D341Med (cell line): ENCODE results near the gene HSF2BP.
"Not testable (repeated sequence)": the region's sequence is repeated elsewhere in the genome, so short reads cannot be mapped to it uniquely, and the experiment has no call there.

Experiments used
- DNase-seq: peaks from one replicate; pipeline ENCODE4 v3.0.0; 2012; ENCODE audit warnings: low spot score

Gene HSF2BP

DNA sequence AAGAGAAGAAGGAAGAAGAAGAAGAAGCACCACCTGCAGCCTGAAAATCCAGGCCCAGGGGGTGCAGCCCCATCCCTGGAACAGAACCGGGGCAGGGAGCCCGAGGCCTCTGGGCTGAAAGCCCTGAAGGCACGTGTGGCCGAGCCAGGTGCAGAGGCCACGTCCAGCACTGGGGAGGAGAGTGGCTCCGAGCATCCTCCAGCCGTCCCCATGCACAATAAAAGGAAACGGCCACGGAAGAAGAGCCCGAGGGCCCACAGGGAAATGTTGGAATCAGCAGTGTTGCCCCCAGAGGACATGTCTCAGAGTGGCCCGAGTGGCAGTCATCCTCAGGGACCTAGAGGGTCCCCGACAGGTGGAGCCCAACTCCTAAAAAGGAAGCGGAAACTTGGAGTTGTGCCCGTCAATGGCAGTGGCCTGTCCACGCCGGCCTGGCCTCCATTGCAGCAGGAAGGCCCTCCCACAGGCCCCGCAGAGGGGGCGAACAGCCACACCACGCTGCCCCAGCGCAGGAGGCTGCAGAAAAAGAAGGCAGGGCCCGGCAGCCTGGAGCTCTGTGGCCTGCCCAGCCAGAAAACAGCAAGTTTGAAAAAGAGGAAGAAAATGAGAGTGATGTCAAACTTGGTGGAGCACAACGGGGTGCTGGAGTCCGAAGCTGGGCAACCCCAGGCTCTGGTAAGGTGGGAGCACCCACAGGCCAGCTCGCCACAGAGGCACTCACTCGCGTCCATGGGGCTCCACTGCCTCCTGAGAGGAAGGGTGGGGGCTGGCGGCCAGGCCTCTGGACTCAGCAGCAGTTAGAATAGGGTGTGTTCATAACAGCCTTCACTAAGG lies 28.5 kb upstream of the HSF2BP start:
- no peak for DNase-seq

DNA sequence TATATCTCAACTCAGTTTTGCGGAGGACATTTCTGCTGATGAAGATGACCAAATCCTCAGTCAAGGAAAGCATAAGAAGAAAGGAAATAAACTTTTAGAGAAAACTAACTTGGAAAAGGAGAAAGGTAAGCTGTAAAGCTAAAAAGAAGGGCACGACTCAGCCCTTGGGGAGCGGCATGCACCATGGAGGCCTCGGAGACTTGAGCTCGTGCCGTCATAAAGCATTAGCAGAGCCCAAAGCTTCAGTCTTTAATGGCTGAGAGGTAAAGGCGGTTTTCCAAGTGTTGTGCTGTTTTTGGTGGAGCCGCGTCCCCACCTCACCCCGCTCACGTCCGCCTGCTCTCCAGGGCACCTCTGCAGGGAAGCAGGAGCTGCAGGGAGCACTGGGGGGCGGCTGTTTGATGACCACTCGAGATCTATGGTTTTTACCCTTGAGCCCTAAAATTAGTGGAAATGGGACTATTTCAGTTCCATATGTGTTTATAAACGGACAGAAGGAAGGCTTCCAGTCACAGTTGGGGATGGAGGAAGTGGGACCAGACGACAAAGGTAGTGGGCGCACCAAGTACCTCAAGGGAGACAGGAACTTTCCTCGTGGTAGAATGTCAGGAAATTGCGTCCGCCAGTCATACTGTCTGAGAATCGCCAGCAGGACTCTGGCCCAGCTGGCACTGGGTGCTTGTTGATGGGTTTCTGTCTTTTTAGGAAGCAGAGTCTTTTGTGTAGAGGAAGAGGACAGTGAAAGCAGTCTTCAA lies 27.7 kb upstream of the HSF2BP start:
- DNase-seq = no peak

DNA sequence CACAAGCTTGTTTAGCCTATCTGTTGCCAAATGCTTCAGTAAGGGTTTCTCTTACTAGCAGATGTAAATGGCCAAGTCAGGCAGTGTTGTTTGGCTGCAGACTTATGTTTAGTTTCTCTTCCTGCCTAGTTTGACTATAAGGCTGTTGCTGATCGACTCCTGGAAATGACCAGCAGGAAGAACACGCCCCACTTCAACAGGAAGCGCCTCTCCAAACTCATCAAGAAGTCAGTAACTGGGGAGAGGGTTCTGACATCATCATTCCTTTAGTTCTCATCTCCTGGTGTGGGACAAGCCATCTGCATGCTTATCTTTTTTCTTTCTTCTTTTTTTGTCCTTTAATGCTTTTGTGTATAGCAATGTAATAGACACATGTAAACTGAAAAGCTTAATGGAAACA lies 25.1 kb upstream of the HSF2BP start:
- no peak for DNase-seq

DNA sequence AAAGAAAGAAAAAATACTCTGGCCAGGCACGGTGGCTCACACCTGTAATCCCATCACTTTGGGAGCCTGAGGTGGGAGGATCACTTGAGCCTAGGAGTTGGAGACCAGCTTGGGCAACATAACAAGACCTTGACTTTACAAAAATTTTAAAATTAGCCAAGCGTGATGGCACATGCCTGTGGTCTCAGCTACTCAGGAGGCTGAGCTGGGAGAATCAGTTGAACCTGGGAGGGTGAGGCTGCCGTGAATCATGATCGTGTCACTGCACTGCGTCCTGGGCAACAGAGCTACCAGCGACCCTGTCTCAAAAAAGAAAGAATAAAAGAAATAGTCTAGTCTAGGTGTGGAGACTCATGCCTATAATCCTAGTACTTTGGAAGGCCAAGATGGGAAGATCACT lies 22.4 kb upstream of the HSF2BP start:
- no peak for DNase-seq

DNA sequence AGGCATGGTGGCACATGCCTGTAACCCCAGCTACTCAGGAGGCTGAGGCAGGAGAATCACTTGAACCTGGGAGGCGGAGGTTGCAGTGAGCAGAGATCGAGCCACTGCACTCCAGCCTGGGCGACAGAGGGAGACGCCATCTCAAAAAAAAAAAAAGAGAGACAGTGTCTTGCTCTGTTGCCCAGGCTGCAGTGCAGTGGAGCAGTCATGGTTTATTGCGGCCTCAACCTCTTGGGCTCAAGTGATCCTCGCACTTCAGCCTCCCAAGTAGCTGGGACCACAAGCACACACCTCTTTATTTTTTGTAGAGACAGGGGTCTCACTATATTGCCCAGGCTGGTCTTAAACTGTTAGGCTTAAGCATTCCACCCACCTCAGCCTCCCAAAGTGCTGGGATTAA lies 21.1 kb upstream of the HSF2BP start:
- not testable (repeated sequence) for DNase-seq

DNA sequence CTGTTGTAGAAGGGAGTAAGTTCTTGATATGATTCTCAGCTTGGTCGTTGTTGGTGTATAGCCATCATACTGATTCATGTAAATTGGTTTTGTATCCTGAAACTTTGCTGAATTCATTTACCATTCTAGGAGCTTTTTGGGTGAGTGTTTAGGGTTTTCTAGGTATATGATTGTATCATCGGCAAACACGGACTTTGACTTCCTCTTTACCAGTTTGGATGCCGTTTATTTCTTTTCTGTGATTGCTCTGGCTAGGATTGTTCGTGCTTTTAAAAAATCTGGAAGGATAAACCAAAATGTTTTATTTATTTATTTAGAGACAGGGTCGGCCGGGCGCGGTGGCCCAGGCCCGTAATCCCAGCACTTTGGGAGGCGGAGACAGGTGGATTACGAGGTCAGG lies 20.7 kb upstream of the HSF2BP start:
- no peak for DNase-seq

DNA sequence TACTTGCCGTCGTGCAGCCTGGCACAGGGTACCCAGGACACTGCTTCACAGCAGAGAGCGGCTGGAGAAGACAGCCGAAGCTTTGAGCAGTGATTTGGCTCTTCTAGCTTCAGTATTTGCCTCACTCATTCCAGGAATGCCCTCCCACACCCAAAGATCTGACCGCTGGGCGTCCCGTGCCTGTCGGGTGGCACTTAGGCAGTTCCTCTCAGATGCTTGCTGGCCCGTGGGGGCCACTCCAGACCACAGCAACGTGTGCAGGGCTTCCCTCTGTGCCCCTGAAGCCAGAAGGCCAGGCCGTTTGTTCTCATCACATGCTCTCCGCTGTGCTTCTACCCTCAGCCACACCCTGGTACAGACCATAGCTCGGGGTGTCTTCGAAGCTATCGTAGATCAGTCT lies 17.1 kb upstream of the HSF2BP start:
- no peak for DNase-seq

DNA sequence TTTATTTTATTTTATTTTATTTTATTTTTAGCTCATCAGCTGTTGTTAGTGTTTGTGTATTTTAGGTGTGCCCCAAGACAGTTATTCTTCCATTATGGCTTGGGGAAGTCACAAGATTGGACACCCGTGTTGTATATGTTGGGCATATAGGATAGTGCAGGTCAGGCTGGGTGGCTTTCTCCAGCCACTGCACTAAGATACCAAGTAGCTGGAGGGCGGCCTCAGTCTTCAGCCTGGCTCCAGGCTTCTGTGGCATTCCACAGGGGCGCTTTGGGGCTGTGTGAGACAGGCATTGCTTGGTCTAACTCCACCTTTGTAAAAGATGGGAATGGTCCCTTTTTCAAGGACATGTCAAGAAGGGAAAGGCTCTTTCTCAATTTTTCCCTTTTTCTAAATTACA lies 16.6 kb upstream of the HSF2BP start:
- no peak for DNase-seq

DNA sequence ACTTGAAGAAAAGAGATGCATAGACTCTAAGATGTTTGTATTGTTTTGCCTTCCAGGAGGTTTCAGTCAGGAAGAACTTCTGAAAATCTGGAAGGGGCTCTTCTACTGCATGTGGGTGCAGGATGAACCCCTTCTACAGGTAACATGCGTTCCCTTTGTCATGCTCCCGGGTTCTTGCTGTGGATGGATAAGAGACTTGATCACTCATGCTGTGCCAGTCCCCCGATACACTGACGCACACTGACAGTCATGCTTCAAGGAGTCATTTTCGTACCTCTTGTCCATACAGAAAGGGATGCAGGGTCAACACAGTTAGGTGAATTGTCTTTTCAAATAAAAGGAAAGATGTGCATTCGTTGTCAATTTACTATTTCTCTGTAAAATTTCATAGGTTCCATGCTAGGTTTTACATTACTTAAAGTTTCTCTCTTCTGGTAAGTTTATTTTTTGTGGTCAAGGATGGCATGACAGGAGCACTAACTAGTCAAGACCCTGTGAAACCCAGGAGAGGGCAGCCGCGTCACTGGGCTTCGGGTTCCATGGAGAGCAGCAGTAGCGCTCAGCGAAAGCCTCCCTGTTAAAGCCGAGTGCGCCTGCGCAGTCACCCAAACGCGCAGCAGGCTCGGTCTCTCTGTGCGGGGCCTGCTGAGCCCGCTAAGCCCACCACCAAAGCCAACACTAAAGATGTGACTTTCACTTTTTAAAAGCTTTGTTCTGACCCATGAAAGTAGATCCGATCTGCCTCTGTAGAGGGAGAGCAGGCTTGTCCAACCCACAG lies 10.7 kb upstream of the HSF2BP start:
- DNase-seq = no peak

DNA sequence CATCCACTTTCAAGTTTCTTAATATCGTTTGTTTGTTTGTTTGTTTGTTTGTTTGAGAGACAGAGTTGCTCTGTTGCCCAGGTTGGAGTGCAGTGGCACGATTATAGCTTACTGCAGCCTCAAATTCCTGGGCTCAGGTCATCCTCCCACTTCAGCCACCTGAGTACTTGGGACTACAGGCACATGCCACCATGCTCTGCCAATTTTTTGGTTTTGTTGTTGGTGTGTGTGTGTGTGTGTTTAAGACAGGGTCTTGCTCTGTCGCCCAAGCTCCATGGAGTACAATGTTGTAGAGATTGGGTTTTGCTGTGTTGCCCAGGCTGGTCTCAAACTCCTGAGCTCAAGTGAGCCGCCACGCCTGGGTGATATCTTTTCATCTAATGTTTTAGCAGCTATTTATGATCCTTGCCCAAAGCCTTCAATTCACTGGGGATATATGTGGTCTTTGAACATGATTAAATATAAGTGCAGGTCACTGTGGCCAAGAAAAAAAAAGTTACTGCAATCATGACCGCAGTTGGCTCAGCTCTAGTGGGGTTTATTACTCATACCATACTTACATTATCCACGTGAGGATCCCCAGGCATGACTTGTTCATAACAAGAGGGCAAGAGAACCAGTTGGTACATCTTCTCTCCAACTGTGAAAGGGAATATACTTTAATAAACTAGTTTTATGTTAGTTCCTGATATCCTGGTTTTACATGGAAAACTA lies 8.1 kb upstream of the HSF2BP start:
- no peak for DNase-seq

DNA sequence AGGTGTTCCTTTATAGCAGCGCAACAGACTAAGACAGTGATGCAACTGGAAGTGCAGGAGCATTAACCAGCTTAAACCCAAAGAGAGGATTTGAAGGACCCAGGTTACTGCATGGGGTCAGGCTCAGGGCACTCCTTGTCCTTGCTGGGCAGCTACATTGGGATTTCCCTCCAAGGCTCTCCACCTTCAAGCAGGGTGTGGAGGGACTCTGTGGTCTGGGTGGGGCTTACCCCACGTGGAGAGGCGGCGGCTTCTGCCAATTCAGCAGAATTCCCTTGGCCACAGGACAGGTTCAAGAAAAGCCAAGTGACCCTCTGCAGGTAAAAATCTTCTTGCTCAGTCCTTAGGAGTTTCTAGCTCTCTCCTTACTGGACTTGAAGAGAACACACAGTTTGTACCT lies 6.6 kb upstream of the HSF2BP start:
- no peak for DNase-seq

DNA sequence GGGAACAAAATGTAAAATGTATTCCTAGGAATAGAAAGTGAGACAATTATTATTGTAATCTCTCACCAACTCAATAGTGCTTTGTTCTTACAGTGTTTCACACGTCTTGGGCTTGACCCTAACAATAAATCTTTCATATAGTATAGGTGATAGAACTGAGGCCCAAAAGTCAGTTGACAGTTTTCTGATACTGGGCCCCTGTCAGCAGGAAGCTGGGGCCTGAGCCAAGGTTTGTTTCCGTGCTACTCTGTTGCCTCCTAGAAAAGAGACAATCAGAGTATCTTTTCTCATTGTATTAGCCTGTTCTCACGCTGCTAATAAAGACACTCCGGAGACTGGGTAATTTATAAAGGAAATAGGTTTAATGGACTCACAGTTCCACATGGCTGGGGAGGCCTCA lies 5.1 kb upstream of the HSF2BP start:
- no peak for DNase-seq

DNA sequence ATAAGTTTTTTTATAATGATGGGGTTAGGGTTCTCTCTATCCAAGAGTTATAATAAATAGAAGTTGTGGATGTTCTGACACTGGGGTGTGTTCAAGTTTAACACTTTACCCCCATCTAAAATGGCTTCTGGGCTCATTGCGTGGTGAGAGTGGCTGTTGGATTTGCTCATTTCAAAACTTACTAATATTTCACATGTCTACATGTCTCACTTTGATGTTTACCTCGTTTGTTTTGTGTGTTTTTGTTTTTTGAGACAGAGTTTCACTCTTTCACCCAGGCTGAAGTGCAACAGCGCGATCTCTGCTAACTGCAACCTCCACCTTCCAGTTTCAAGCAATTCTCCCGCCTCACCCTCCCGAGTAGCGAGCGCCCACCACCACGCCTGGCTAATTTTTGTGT lies 3.7 kb upstream of the HSF2BP start:
- DNase-seq = no peak

DNA sequence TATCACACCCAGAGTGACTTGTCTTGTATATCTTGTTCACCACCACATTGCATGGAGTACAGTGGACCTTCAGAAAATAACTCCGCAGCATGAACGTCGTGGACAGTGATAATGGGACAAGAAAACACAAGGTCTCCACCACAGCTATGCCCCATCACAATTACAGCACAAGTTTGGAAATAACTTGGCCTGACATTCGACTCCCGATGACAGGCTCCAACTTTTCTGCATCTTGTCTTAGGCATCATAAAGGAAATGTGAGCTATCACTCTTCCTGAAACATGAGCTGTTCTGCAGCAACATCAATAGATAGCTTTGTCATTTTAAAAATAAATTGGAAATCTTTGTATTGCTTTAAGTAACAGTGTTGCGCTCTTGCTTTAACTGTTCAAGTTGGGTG lies 3.0 kb upstream of the HSF2BP start:
- no peak for DNase-seq

DNA sequence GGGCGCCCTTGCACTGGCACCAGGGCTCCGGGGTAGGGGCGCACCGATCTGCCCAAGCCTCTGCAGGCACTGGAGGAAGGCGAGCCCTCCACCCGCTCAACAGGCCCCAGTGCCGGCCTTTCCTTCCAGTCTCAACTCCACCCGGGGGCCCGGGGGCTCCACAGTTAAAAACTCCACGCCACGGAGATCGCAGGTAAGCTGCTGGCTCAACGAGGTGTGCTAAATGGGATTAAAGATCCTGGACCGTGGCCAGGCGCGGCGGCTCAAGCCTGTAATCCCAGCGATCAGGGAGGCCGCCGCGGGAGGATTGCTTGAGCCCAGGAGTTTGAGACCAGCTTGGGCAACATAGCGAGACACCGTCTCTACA lies 536 bp downstream of the HSF2BP start:
- DNase-seq = peak; percentile 65

DNA sequence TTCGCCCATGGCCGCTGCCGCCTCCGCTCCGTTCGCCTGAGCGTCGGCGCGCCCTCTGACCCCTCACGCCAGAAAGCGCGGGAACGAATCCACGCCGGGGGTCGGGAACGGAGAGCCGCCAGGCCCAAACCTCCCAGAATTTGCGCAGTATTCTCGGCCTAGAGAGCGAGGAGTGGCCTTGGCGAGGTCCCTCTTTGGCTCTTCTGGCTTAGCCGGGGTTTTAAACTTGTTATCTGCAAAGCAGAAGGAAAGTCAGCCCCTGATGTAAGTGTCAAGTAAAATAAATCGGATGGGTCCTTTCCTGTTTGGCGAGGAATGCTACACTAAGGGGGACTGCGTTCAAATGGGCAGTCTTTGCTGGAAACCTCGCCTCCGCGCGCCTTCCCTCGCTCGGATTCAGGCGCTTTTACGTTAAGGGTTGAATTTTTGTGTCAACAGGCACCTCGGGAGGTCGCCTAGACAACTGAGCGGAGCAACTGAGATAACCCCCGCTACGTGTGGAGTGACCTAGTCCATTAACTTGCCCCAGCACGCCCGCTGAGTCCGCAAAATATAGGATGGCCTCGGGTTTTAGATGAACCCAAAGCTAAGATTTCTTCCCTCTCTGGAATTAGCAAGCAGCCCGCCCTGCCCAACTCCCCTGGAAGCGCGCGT lies 1.1 kb downstream of the HSF2BP start:
- DNase-seq = no peak

DNA sequence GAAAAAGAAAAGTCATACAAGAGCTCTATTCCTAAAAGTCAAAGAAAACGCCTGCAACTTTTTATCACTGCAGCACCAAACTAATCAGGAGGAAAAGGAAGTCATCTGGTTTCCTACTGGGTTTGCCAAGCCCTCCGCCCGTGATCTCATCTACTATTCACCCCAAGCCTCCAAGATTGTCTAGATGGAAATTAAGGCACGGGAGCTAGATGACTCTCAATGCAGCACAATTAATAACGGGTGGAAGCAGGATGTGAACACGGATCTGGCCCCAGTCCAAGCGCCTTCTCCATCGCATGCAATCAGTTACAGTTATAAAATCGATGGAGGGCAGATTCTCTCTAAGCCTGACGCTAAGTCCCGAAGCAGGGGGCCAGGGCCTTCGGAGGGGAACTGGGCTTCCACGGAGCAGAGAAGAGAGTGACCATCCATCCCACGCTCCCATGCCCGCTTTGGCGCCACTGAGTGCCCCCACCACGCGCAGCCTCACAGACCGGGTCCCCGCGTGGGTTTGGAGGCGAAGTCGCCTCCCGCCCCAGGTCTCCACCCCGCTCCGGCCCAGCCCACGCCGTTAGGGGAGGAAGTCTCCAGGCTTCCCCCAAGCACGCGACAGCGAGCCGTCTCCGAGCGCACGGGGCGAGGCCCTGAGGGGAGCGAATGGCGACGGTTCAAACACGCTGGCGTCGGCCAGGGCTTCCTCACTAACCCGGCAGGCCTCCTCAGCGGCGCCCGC lies 1.8 kb downstream of the HSF2BP start:
- DNase-seq = no peak

DNA sequence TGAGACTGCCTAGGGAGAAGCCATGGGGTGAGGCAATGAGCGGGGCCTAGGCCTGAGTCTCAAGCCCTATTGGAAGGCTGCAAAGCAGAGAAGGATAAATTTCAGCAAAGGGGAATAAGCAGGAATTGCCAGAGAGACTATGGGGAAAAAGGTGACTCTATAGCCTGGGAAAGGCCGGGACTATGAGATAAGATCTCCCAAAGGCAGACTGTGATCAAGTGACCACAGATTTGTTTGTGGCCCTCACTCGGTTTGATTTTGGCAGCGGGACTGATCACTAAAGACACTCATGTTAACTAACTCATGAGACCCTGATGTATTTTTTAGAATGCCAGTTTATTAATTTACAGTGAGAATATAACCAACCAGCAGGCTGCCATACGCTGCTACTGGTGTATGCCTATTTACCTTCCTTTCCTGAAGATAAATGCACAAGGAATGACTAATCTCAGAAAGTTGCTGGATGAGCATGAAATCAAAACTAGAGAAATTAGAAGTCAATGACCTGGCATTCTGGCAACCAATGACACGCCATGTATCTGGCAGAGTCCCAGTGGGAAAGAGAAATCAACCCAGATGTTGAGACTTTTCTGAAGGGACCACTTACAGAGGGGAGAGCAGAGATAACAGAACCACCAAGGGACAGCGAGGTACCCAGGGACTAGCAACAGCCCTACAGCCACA lies 4.3 kb downstream of the HSF2BP start:
- no peak for DNase-seq

DNA sequence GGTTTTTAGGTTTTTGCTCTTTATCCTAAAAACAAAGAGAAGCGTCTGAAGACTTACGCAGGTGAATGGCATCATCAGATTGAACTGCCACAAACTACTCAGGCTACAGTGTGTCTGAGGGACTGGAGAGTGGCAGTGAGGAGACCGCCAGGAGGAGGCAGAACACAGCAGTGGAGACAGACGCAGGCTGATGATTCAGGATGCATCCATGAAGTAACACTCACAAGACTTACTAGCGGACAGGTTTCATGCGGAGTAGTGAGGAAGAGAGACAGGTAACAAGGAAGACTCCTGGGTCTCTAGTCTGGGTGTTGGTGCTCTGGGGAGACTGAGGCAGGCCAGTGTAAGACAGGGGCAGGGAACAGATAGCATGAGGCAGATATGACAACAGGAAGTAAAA lies 5.7 kb downstream of the HSF2BP start:
- no peak for DNase-seq

DNA sequence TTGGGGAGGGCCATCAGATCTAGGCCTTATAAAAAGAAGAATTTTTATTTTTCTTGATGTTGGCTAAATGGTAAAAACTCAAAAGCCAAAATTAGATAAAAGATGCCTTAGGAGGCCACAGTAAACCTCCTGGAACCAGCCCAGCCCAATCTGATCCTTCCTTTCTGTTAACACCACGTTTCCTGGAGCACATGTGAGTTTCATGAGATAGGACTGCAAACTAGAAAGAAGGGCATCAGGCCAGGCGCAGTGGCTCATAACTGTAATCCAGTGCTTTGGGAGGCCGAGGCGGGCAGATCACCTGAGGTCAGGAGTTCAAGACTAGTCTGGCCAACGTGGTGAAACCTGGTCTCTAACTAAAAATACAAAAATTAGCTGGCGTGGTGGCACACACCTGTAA lies 6.7 kb downstream of the HSF2BP start:
- no peak for DNase-seq
